GM20431 (cell line): ENCODE results near the gene NUTF2.

ENCODE experiments used
- in situ Hi-C: fragments of 300-500 bp; cut with MseI, MboI; formaldehyde crosslinking; loops from one replicate; pipeline ENCODE4 v1.15.0; 2020; ENCODE audit warnings: low sequenced_read_pairs; ENCODE audit not compliant: unreplicated experiment

Gene NUTF2

GRCh38 chr16:67846320-67847063 is at the start of gene NUTF2:
Gene NUTF2 (plus strand): TSS chr16:67846933. CDS start chr16:67865131, 18,198 bp downstream.
- in situ Hi-C loops = no loop called here

GRCh38 chr16:67800338-67800926 is 46.3 kb upstream of the NUTF2 start:
- in situ Hi-C loops = no loop called here

GRCh38 chr16:67801241-67801640 is 45.5 kb upstream of the NUTF2 start:
- in situ Hi-C loops = no loop called here

GRCh38 chr16:67801883-67802282 is 44.9 kb upstream of the NUTF2 start:
- in situ Hi-C loops = no loop called here

- in situ Hi-C loops = no loop called here
These were observed 42.8 kb upstream of the NUTF2 start for GRCh38 chr16:67803894-67804293.

GRCh38 chr16:67804853-67805542 is 41.7 kb upstream of the NUTF2 start:
- in situ Hi-C loops = no loop called here

- in situ Hi-C loops = no loop called here
These were observed 40.9 kb upstream of the NUTF2 start for GRCh38 chr16:67805718-67806427.

GRCh38 chr16:67806428-67807147 is 40.1 kb upstream of the NUTF2 start, which contains the start of the genes RANBP10 and TSNAXIP1:
Gene RANBP10 (minus strand): TSS chr16:67806560. CDS start chr16:67806536, 24 bp downstream.
Gene TSNAXIP1 (plus strand): TSS chr16:67806889. CDS start chr16:67807150, 261 bp downstream.
- in situ Hi-C loops = no loop called here

- in situ Hi-C loops = no loop called here
These were observed 39.5 kb upstream of the NUTF2 start for GRCh38 chr16:67807148-67807682.

- in situ Hi-C loops = no loop called here
These were observed 34.8 kb upstream of the NUTF2 start for GRCh38 chr16:67811899-67812298.

- in situ Hi-C loops = no loop called here
These were observed 32.2 kb upstream of the NUTF2 start for GRCh38 chr16:67814567-67814966.

- in situ Hi-C loops = no loop called here
These were observed 26.0 kb upstream of the NUTF2 start for GRCh38 chr16:67820608-67821259.

- in situ Hi-C loops = no loop called here
These were observed 24.2 kb upstream of the NUTF2 start for GRCh38 chr16:67822511-67822910.

- in situ Hi-C loops = no loop called here
These were observed 21.6 kb upstream of the NUTF2 start for GRCh38 chr16:67825119-67825518.

- in situ Hi-C loops = no loop called here
These were observed 20.8 kb upstream of the NUTF2 start for GRCh38 chr16:67825906-67826305.

GRCh38 chr16:67828651-67829050 is 18.1 kb upstream of the NUTF2 start:
- in situ Hi-C loops = no loop called here

GRCh38 chr16:67833030-67833414 is 13.7 kb upstream of the NUTF2 start:
- in situ Hi-C loops = no loop called here

- in situ Hi-C loops = no loop called here
These were observed 13.1 kb upstream of the NUTF2 start for GRCh38 chr16:67833415-67834241.
